PC-3 (cell line): Measurements from ENCODE around the gene CCDC88B. TPM values are rescaled to one million over a fixed set of nuclear protein-coding genes. Genes with fewer than 3 reads are reported as not detected.

Experiments
- ATAC-seq: fragments of 200-7000 bp; cut with Tn5 transposase; 2 replicates; pipeline ENCODE4 v1.9.1; 2020; ENCODE audit warnings: mild to moderate bottlenecking, moderate library complexity
- BruUV-seq: library from RNA; stranded (reverse); fragments of 400-500 nt; replicated peaks from 2 replicates; lab custom pipeline; 2021; lab: Mats Ljungman, UMichigan
- CTCF ChIA-PET: fragments of 300-600 bp; sonication (Branson Sonifier 250); formaldehyde crosslinking; loops from one replicate; lab custom pipeline; 2022; ENCODE audit warnings: antibody characterized with exemption; lab: Charles Lee
- POLR2A ChIA-PET: fragments of 300-600 bp; sonication (Branson Sonifier 250); formaldehyde crosslinking; loops from one replicate; lab custom pipeline; 2022; ENCODE audit warnings: antibody characterized with exemption; ENCODE audit not compliant: unreplicated experiment; lab: Charles Lee
- DNase-seq: peaks from one replicate; pipeline ENCODE4 v3.0.0-alpha.2; 2015
- H2AFZ ChIP-seq: fragments of 300-600 bp; sonication (generic); 2 replicates; pipeline ENCODE4 v1.6.0; 2016; ENCODE audit warnings: antibody characterized with exemption, low read length
- H3F3A ChIP-seq: fragments of 300-600 bp; sonication (generic); one replicate; pipeline ENCODE4 v1.6.0; 2017; ENCODE audit warnings: antibody characterized with exemption, low read length, control low read depth, mild to moderate bottlenecking; ENCODE audit not compliant: unreplicated experiment
- H3K27ac ChIP-seq: fragments of 300-600 bp; sonication (generic); 2 replicates; pipeline ENCODE4 v1.5.1; 2016; ENCODE audit warnings: mild to moderate bottlenecking, low read length
- H3K27me3 ChIP-seq: fragments of 300-600 bp; sonication (generic); 2 replicates; pipeline ENCODE4 v1.6.1; 2016; ENCODE audit warnings: low read length, mixed read lengths
- H3K36me3 ChIP-seq: fragments of 300-600 bp; sonication (generic); 2 replicates; pipeline ENCODE4 v1.6.1; 2016; ENCODE audit warnings: low read depth, mixed run types, low read length, mixed read lengths
- H3K4me1 ChIP-seq: fragments of 300-600 bp; sonication (generic); 2 replicates; pipeline ENCODE4 v1.5.1; 2016; ENCODE audit warnings: low read length; ENCODE audit not compliant: insufficient read depth
- H3K4me2 ChIP-seq: fragments of 300-600 bp; sonication (generic); 2 replicates; pipeline ENCODE4 v1.6.0; 2016; ENCODE audit warnings: low read length
- H3K4me3 ChIP-seq: fragments of 300-600 bp; sonication (generic); 2 replicates; pipeline ENCODE4 v1.5.1; 2016; ENCODE audit warnings: mild to moderate bottlenecking, low read length, mixed read lengths
- H3K79me2 ChIP-seq: fragments of 300-600 bp; sonication (generic); 2 replicates; pipeline ENCODE4 v1.6.1; 2017; ENCODE audit warnings: low read length, mixed read lengths
- H3K9ac ChIP-seq: fragments of 300-600 bp; sonication (generic); 2 replicates; pipeline ENCODE4 v1.6.0; 2016; ENCODE audit warnings: mild to moderate bottlenecking, low read length
- H3K9me2 ChIP-seq: fragments of 300-600 bp; sonication (generic); replicated peaks from 2 replicates; pipeline ENCODE4 v1.6.1; 2016; ENCODE audit warnings: mixed run types, low read length, mixed read lengths
- H3K9me3 ChIP-seq: fragments of 300-600 bp; sonication (generic); 2 replicates; pipeline ENCODE4 v1.6.1; 2016; ENCODE audit warnings: low read length, mixed read lengths
- H4K20me1 ChIP-seq: fragments of 300-600 bp; sonication (generic); 2 replicates; pipeline ENCODE4 v1.6.1; 2016; ENCODE audit warnings: low read length, mixed read lengths
- EZH2 ChIP-seq: fragments of 300-600 bp; sonication (generic); IDR thresholded peaks from one replicate; pipeline ENCODE4 v1.6.1; 2017; ENCODE audit warnings: antibody characterized with exemption, mild to moderate bottlenecking, low read length; ENCODE audit not compliant: unreplicated experiment
- EZH2phosphoT487 ChIP-seq: fragments of 300-600 bp; sonication (generic); IDR thresholded peaks from 2 replicates; pipeline ENCODE4 v1.6.1; 2018; ENCODE audit warnings: mild to moderate bottlenecking, antibody characterized with exemption, low read length, borderline replicate concordance
- intact Hi-C: fragments of 100-400 bp; cut with micrococcal nuclease; formaldehyde crosslinking; loops from 2 replicates; pipeline ENCODE4 v1.9.0; 2023
- total RNA-seq: library from RNA; depleted of rRNA; stranded (reverse); fragments of >200 nt; gene quantifications from 2 replicates; pipeline ENCODE4 v1.2.3, GENCODE V29; 2014
- TF ChIP-seq, protein P1 (sequence below): fragments of 300-600 bp; sonication (generic); conservative IDR thresholded peaks from 2 replicates; pipeline ENCODE4 v1.5.1; 2017; ENCODE audit warnings: antibody characterized with exemption, low read depth, mild to moderate bottlenecking, low read length

CCDC88B gene
- total RNA-seq, 1 experiment from 2014 or later, result 21.0 TPM

DNA sequence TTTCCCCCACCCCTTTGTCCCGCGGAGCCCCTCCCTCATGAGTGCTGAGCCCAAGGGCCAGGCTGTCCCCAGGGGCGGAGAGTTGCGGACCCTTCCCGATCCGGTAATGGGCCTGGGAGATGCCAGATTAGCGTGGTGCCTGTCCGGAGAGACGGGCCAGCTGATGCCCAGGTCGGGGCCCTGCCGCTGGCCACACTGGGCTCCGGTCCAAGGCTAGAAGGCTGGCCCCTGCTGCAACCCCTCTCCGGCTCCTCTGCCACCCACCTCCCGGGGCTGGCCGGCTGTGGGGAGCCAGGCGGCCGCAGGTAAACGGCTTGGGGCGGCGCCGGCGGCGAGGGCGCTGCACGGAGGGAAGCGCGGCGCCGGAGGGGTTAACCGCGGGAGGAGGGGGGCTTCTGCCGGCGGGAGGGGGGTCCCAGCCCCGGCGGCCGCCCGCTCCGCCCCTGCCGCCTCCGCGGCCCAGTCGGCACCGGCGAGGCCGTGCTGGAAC, 48.7 kb upstream of the CCDC88B start, which contains the start of gene KCNK4:
Gene KCNK4, plus strand, starts transcription at position 41 of the 490 bp plus-strand sequence. CDS start 1,717 bp downstream, outside the sequence.
- ChIA-PET CTCF (no interaction called here), POLR2A (no interaction called here)
- Histone ChIP-seq H3K79me2 (peaks cover 9% of the 10 kb centered on the region; the same call in 1 of the 2 replicates), H3K27me3 (peaks cover 20% of the 10 kb centered on the region), H2AFZ (no peak within 1 kb of the TSS), H3K9ac (no peak within 1 kb of the TSS), H3K4me2 (peak within 1 kb of the TSS; percentile 68), H3K9me2 (no peaks in the 10 kb centered on the region), H3K9me3 (no peaks in the 10 kb centered on the region), H3K4me1 (peaks cover 7% of the 10 kb centered on the region), H3F3A (no peaks in the 10 kb centered on the region), H3K27ac (no peak within 1 kb of the TSS), H3K36me3 (no peaks in the 10 kb centered on the region), H3K4me3 (peak within 1 kb of the TSS; percentile 56), H4K20me1 (no peaks in the 10 kb centered on the region)
- ATAC-seq (peak; percentile 37), DNase-seq (no peak)
- BruUV-seq, result no TSS peak
- TF ChIP-seq, protein P1, sequence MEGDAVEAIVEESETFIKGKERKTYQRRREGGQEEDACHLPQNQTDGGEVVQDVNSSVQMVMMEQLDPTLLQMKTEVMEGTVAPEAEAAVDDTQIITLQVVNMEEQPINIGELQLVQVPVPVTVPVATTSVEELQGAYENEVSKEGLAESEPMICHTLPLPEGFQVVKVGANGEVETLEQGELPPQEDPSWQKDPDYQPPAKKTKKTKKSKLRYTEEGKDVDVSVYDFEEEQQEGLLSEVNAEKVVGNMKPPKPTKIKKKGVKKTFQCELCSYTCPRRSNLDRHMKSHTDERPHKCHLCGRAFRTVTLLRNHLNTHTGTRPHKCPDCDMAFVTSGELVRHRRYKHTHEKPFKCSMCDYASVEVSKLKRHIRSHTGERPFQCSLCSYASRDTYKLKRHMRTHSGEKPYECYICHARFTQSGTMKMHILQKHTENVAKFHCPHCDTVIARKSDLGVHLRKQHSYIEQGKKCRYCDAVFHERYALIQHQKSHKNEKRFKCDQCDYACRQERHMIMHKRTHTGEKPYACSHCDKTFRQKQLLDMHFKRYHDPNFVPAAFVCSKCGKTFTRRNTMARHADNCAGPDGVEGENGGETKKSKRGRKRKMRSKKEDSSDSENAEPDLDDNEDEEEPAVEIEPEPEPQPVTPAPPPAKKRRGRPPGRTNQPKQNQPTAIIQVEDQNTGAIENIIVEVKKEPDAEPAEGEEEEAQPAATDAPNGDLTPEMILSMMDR, result no peak
- TF ChIP-seq EZH2phosphoT487 (no peak), EZH2 (no peak)
- intact Hi-C loops, result no loop called here

DNA sequence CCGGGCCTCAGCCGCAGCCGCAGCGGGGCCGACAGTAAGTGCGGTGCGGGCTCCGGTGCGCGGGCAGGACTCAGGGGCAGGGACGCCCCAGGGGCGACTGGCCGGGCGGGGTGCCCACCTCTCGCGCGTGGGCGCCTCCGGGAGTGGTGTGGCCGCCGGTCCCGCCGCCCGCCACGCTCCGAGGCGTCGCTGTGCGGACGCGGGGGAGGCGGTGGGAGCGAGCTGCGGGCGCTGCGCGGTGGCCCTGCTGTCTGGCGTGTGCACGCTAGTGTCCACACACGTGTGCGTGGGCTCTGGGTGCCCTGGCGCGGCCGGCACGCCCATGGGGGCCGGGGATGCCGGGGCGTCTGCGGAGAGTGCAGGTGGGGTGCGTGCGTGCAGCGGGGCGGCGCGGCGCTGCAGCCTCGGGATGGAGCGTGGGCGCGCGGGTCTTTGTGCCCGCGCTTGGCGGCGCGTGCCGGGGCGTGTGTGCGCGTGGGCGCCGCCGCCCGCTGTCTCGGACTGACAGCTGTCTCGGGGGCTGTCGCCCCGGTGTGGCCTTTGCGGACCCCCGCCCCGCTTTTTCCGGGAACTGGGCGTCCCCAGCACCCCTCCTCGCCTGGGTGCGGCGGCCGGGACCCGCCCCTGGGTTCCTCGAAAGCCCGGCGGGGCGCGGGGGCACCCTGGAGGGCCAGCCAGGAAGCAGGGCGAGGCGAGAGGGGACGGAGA, 48.1 kb upstream of the CCDC88B start:
- TF ChIP-seq, protein P1, result no peak
- TF ChIP-seq EZH2 (no peak), EZH2phosphoT487 (peak; percentile 50; the same call in 1 of the 2 replicates)
- Histone ChIP-seq H3K9ac (no peak overlapping the region), H3K9me2 (no peaks in the 10 kb centered on the region), H3F3A (no peaks in the 10 kb centered on the region), H3K4me3 (peak overlapping the region; percentile 56; the same call in 1 of the 2 replicates), H3K36me3 (no peaks in the 10 kb centered on the region), H3K79me2 (peaks cover 8% of the 10 kb centered on the region; the same call in 1 of the 2 replicates), H4K20me1 (no peaks in the 10 kb centered on the region), H3K27ac (no peak overlapping the region), H2AFZ (no peak overlapping the region), H3K9me3 (no peaks in the 10 kb centered on the region), H3K27me3 (peaks cover 20% of the 10 kb centered on the region), H3K4me2 (peak overlapping the region; percentile 68), H3K4me1 (peaks cover 8% of the 10 kb centered on the region)
- intact Hi-C loops, result no loop called here
- CTCF ChIA-PET, result no interaction called here
- POLR2A ChIA-PET, result no interaction called here
- ATAC-seq (peak; percentile 17), DNase-seq (no peak)
- BruUV-seq, result no TSS peak
